GM21619 (cell line): ENCODE results near the gene USP27X.

ENCODE experiments used
- ATAC-seq: cut with Tn5 transposase; IDR thresholded peaks from one replicate; pipeline ENCODE4 v1.9.1; 2021; ENCODE audit not compliant: unreplicated experiment

Gene USP27X

GRCh38 chrX:49880668-49881067 lies 1.4 kb downstream of the USP27X start:
- ATAC-seq: no peak

GRCh38 chrX:49884290-49884862 lies 5.1 kb downstream of the USP27X start:
- no peak for ATAC-seq

GRCh38 chrX:49892542-49892941 lies 13.3 kb downstream of the USP27X start:
- no peak for ATAC-seq

GRCh38 chrX:49896951-49897350 lies 17.7 kb downstream of the USP27X start:
- ATAC-seq: no peak

GRCh38 chrX:49901048-49901447 lies 21.8 kb downstream of the USP27X start:
- no peak for ATAC-seq

GRCh38 chrX:49910344-49910743 lies 31.1 kb downstream of the USP27X start:
- no peak for ATAC-seq

GRCh38 chrX:49912086-49912485 lies 32.8 kb downstream of the USP27X start:
- ATAC-seq: no peak

- ATAC-seq: no peak
Observed at GRCh38 chrX:49912861-49913260, 33.6 kb downstream of the USP27X start.

- no peak for ATAC-seq
Observed at GRCh38 chrX:49915361-49916222, 36.3 kb downstream of the USP27X start.

- no peak for ATAC-seq
Observed at GRCh38 chrX:49919617-49920016, 40.3 kb downstream of the USP27X start.

- no peak for ATAC-seq
Observed at GRCh38 chrX:49921109-49921508, 41.8 kb downstream of the USP27X start.

GRCh38 chrX:49922291-49923241 lies 43.3 kb downstream of the USP27X start, which contains the start of gene CLCN5:
CLCN5 (plus strand) TSS chrX:49922596; CDS start chrX:49925299, 2,703 bp downstream.
- ATAC-seq: peak; percentile 97

- no peak for ATAC-seq
Observed at GRCh38 chrX:49925176-49925575, 45.9 kb downstream of the USP27X start.

GRCh38 chrX:49930039-49930438 lies 50.8 kb downstream of the USP27X start:
- ATAC-seq: no peak
